Mammary epithelial cell (primary cell): ENCODE results near the gene CCL28.

Experiments used
- EZH2 ChIP-seq: IDR thresholded peaks from 2 replicates; pipeline ENCODE4 v1.6.1; 2012; ENCODE audit warnings: low read length, inconsistent platforms, borderline replicate concordance
- TF ChIP-seq, protein P1 (sequence below), 2 donors: IDR thresholded peaks in 1 of 2; conservative IDR thresholded peaks in 1 of 2; 2 replicates each; pipeline ENCODE4 v1.5.1; 2011 to 2012; ENCODE audit warnings: inconsistent platforms in 2 of 2, low read length in 2 of 2, mild to moderate bottlenecking in 2 of 2, control low read depth in 1 of 2, low read depth in 1 of 2; ENCODE audit not compliant: insufficient read depth in 1 of 2; ENCODE audit errors: extremely low read depth in 1 of 2

DNA sequence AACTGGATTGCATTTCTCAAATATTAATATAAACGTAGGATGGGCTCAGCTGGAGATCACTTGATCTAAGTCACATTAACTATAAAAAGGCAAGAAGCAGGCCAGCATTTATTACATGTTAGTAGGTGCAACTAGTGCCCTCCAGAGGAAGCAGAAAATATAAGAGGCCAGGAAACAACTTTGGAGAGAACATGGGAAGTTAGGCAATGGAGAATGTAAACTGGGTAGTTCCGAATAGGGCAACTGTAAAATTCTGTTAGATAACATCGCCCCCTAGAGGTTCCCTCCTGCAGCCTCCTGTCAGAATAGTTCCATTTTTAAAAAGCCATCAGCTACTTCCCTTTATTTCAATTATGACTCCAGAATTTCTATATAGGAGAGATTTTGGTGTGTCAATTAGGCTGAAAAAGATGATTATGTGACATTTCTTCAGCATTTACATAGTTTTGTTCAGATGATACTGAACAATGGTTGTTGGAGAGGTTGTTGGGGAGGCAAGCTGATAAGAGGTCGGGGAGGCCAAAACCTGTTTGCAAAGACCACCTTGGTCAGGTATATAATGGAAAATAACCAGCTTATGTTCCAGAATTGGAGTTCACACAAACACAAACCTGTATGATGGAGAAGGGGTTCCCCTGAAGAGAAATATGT, 22.4 kb downstream of the CCL28 start:
- TF ChIP-seq, protein P1, sequence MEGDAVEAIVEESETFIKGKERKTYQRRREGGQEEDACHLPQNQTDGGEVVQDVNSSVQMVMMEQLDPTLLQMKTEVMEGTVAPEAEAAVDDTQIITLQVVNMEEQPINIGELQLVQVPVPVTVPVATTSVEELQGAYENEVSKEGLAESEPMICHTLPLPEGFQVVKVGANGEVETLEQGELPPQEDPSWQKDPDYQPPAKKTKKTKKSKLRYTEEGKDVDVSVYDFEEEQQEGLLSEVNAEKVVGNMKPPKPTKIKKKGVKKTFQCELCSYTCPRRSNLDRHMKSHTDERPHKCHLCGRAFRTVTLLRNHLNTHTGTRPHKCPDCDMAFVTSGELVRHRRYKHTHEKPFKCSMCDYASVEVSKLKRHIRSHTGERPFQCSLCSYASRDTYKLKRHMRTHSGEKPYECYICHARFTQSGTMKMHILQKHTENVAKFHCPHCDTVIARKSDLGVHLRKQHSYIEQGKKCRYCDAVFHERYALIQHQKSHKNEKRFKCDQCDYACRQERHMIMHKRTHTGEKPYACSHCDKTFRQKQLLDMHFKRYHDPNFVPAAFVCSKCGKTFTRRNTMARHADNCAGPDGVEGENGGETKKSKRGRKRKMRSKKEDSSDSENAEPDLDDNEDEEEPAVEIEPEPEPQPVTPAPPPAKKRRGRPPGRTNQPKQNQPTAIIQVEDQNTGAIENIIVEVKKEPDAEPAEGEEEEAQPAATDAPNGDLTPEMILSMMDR (conservative IDR thresholded peaks at IDR 0.05 in 1 of 2, IDR thresholded peaks at IDR 0.05 in 1 of 2; ENCODE audit: extremely low read depth in 1 of 2, insufficient read depth in 1 of 2, low read depth in 1 of 2, low read length in 2 of 2) = peak; percentile 81 to 91
- TF ChIP-seq EZH2 = no peak
